HCT116 (cell line): ENCODE results near the gene CPNE5. TPM values are rescaled to one million over a fixed set of nuclear protein-coding genes. Genes with fewer than 3 reads are reported as not detected.
A peak's percentile ranks its signal among the peaks of the same experiment; 100 is the strongest.
"Not testable (repeated sequence)": the region's sequence is repeated elsewhere in the genome, so short reads cannot be mapped to it uniquely, and the experiment has no call there.

ENCODE experiments used
- ATAC-seq: fragments of 200-7000 bp; cut with Tn5 transposase; 2 replicates; pipeline ENCODE4 v1.9.1; 2020; ENCODE audit warnings: mild to moderate bottlenecking, moderate library complexity
- BruUV-seq: library from RNA; stranded (reverse); fragments of 400-500 nt; replicated peaks from 2 replicates; lab custom pipeline; 2021; lab: Mats Ljungman, UMichigan
- CTCF ChIA-PET: fragments of 300-600 bp; sonication (Branson Sonifier 250); formaldehyde crosslinking; loops from one replicate; lab custom pipeline; 2021; ENCODE audit warnings: antibody characterized with exemption; lab: Charles Lee
- POLR2A ChIA-PET: fragments of 300-600, 350-600 bp; sonication (Branson Sonifier 250); formaldehyde crosslinking; loops from one replicate; lab custom pipeline; 2021; ENCODE audit warnings: antibody characterized with exemption; lab: Charles Lee
- RAD21 ChIA-PET, 2 experiments: fragments of 300-600 bp; sonication (Branson Sonifier 250); formaldehyde crosslinking; loops; one replicate each; lab custom pipeline; 2023; ENCODE audit warnings: low total read pairs in 2 of 2; ENCODE audit not compliant: uncharacterized antibody in 2 of 2, unreplicated experiment in 2 of 2, low non-redundant PET in 1 of 2; lab: Charles Lee
- DNase-seq: peaks from one replicate; pipeline ENCODE4 v3.0.0-alpha.2; 2010; ENCODE audit warnings: low read depth, low spot score
- H2AFZ ChIP-seq: fragments of 200-600 bp; shearing (Covaris generic), sonication (generic); 2 replicates; pipeline ENCODE4 v1.6.1; 2017; ENCODE audit warnings: low read depth, mixed run types, mixed read lengths, antibody characterized with exemption, low read length; ENCODE audit not compliant: poor library complexity, severe bottlenecking
- H3K27ac ChIP-seq: 2 replicates; pipeline ENCODE4 v1.5.1; 2012; ENCODE audit warnings: low read depth, low read length
- H3K27me3 ChIP-seq: fragments of 200-600 bp; sonication (generic); 2 replicates; pipeline ENCODE4 v1.6.1; 2016; ENCODE audit warnings: mixed run types, low read length, mixed read lengths; ENCODE audit not compliant: insufficient read depth
- H3K36me3 ChIP-seq, 2 experiments: fragments of 200-500 bp in 1 of 2; fragments of 200-600 bp in 1 of 2; sonication (Bioruptor generic) in 1 of 2; sonication (generic) in 1 of 2; 2 replicates each; pipeline versions ENCODE4 v1.5.1 to v1.6.1; 2014 to 2016; ENCODE audit warnings: low read length in 2 of 2, inconsistent platforms in 1 of 2, mixed read lengths in 1 of 2, mixed run types in 1 of 2; ENCODE audit not compliant: insufficient read depth in 2 of 2, control insufficient read depth in 1 of 2
- H3K4me1 ChIP-seq, 2 experiments: fragments of 200-600 bp in 1 of 2; sonication (generic) in 1 of 2; 2 replicates each; pipeline versions ENCODE4 v1.5.1 to v1.6.1; 2012 to 2017; ENCODE audit warnings: low read length in 2 of 2, inconsistent platforms in 1 of 2, mild to moderate bottlenecking in 1 of 2, mixed read lengths in 1 of 2, mixed run types in 1 of 2, moderate library complexity in 1 of 2; ENCODE audit not compliant: insufficient read depth in 2 of 2, control insufficient read depth in 1 of 2
- H3K4me2 ChIP-seq: fragments of 200-600 bp; sonication (generic); 2 replicates; pipeline ENCODE4 v1.6.1; 2017; ENCODE audit warnings: mixed run types, low read length, mixed read lengths
- H3K4me3 ChIP-seq, 2 experiments: fragments of 200-600 bp in 1 of 2; sonication (generic) in 1 of 2; replicated peaks in 1 of 2; 2 replicates each; pipeline ENCODE4 v1.5.1; 2011 to 2016; ENCODE audit warnings: low read length in 2 of 2, control low read depth in 1 of 2, low read depth in 1 of 2, mild to moderate bottlenecking in 1 of 2, mixed read lengths in 1 of 2, mixed run types in 1 of 2
- H3K79me2 ChIP-seq: fragments of 200-600 bp; sonication (generic); 2 replicates; pipeline ENCODE4 v1.6.1; 2017; ENCODE audit warnings: mild to moderate bottlenecking, mixed run types, low read length, moderate library complexity, mixed read lengths; ENCODE audit not compliant: insufficient read depth
- H3K9ac ChIP-seq: fragments of 200-600 bp; sonication (generic); 2 replicates; pipeline ENCODE4 v1.6.1; 2016; ENCODE audit warnings: low read length, mixed read lengths
- H3K9me2 ChIP-seq: fragments of 200-600 bp; sonication (generic), shearing (Covaris generic); 2 replicates; pipeline ENCODE4 v1.6.1; 2017; ENCODE audit warnings: mixed run types, mild to moderate bottlenecking, moderate library complexity; ENCODE audit not compliant: insufficient read depth
- H3K9me3 ChIP-seq, 2 experiments: fragments of 200-500 bp in 1 of 2; fragments of 200-600 bp in 1 of 2; sonication (Bioruptor generic) in 1 of 2; sonication (generic) in 1 of 2; 2 replicates each; pipeline ENCODE4 v1.6.1; 2014 to 2017; ENCODE audit warnings: low read length in 2 of 2, mixed read lengths in 2 of 2, inconsistent platforms in 1 of 2, low read depth in 1 of 2, mild to moderate bottlenecking in 1 of 2, mixed run types in 1 of 2, moderate library complexity in 1 of 2; ENCODE audit not compliant: control insufficient read depth in 1 of 2, insufficient read depth in 1 of 2
- H4K20me1 ChIP-seq: fragments of 200-600 bp; sonication (generic), shearing (Covaris generic); 2 replicates; pipeline ENCODE4 v1.6.1; 2017; ENCODE audit warnings: mixed run types, mild to moderate bottlenecking, moderate library complexity; ENCODE audit not compliant: insufficient read depth
- ATF3 ChIP-seq: IDR thresholded peaks from 2 replicates; pipeline ENCODE4 v1.6.1; 2012
- RAD21 ChIP-seq: IDR thresholded peaks from 2 replicates; pipeline ENCODE4 v1.6.1; 2012; ENCODE audit warnings: low read depth, mild to moderate bottlenecking
- intact Hi-C: fragments of 100-400 bp; cut with micrococcal nuclease; formaldehyde crosslinking; loops from 2 replicates; pipeline ENCODE4 v1.10.0; 2022
- total RNA-seq: library from RNA; stranded (reverse); gene quantifications from one replicate; pipeline ENCODE4 v1.2.1, GENCODE V29; 2021; ENCODE audit not compliant: unreplicated experiment
- TF ChIP-seq, protein P1 (sequence below), 3 experiments: fragments of 200-600 bp in 1 of 3; sonication (generic) in 1 of 3; IDR thresholded peaks in 2 of 3; conservative IDR thresholded peaks in 1 of 3; 2 replicates each; pipeline ENCODE4 v1.5.1; 2012 to 2017; ENCODE audit warnings: low read depth in 2 of 3, low read length in 2 of 3, antibody characterized with exemption in 1 of 3, borderline replicate concordance in 1 of 3, control low read depth in 1 of 3, mild to moderate bottlenecking in 1 of 3, mixed read lengths in 1 of 3, mixed run types in 1 of 3, moderate library complexity in 1 of 3; ENCODE audit not compliant: insufficient read depth in 1 of 3

CPNE5 gene
- total RNA-seq, 1 experiment from 2014 or later = not detected

DNA sequence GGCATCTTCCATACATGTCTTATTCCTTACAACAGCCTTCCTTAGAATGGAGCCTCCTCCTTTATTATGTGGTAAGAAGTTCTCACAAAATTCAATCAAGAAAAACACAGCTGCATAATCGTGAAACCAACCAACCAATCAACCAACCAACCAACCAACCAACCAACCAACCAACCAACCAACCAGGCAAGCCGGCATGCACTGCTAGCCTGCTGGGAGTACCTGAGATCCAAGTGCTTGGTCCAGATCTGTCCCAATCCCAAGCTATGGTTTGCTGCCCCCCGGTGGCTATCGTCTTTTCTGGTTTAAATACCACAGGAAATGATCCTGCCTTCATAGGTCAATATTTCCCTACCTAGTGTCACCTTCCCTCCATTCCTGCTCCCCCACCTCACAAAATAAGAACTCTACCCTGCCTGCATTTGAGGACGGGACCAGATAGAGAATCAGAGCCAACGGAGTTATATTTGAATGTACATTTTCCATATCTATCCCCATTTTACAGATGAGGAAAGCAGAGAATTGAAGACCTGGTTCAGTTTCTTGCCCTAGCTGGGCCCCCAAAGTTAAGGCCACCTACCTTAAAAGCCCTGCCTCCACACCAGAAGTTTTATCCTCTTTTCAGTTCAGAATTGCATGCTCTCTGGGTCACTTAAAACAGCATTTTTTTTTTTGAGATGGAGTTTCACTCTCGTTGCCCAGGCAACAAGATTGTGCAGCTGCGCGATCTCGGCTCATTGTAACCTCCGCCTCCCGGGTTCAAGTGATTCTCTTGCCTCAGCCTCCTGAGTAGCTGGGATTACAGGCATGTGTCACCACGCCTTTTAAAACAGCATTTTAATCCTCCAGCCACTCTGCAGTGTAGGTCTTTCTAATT, 114.5 kb downstream of the CPNE5 start:
- H4K20me1 ChIP-seq = no peaks in the 10 kb centered on the region
- H3K9ac ChIP-seq = no peak overlapping the region
- ChIA-PET RAD21 (interaction anchor here (1.2 kb wide), 2 partner anchors 34 to 110 kb away, joined by 3 to 6 read pairs; no protein-coding TSS in a partner anchor), CTCF (interaction anchor here (0.7 to 2.6 kb wide), 10 partner anchors 10 to 423 kb away, joined by 3 to 36 read pairs (median 4); no protein-coding TSS in a partner anchor), POLR2A (interaction anchor here (0.8 to 1.4 kb wide), 4 partner anchors 13 to 110 kb away, joined by 3 to 5 read pairs (median 3); partner anchors contain the start of gene CDKN1A)
- no peaks in the 10 kb centered on the region for H3K79me2 ChIP-seq
- H3K4me3 ChIP-seq = no peak overlapping the region
- H3K27me3 ChIP-seq = no peaks in the 10 kb centered on the region
- ATAC-seq (peak; percentile 94), DNase-seq (peak; percentile 78)
- TF ChIP-seq RAD21 = peak; percentile 96
- TF ChIP-seq ATF3 = no peak
- TF ChIP-seq, protein P1, sequence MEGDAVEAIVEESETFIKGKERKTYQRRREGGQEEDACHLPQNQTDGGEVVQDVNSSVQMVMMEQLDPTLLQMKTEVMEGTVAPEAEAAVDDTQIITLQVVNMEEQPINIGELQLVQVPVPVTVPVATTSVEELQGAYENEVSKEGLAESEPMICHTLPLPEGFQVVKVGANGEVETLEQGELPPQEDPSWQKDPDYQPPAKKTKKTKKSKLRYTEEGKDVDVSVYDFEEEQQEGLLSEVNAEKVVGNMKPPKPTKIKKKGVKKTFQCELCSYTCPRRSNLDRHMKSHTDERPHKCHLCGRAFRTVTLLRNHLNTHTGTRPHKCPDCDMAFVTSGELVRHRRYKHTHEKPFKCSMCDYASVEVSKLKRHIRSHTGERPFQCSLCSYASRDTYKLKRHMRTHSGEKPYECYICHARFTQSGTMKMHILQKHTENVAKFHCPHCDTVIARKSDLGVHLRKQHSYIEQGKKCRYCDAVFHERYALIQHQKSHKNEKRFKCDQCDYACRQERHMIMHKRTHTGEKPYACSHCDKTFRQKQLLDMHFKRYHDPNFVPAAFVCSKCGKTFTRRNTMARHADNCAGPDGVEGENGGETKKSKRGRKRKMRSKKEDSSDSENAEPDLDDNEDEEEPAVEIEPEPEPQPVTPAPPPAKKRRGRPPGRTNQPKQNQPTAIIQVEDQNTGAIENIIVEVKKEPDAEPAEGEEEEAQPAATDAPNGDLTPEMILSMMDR (IDR thresholded peaks at IDR 0.05 in 2 of 3, conservative IDR thresholded peaks at IDR 0.05 in 1 of 3; ENCODE audit: borderline replicate concordance in 1 of 3, insufficient read depth in 1 of 3, low read depth in 2 of 3, low read length in 2 of 3) = peak; percentile 70 to 89 (median 74)
- H3K4me1 ChIP-seq = no peaks in the 10 kb centered on the region; a peak in 1 of 4 replicates
- H2AFZ ChIP-seq = peak overlapping the region; percentile 10
- H3K9me3 ChIP-seq = no peaks in the 10 kb centered on the region
- H3K36me3 ChIP-seq = no peaks in the 10 kb centered on the region
- no peak overlapping the region for H3K27ac ChIP-seq
- H3K9me2 ChIP-seq = no peaks in the 10 kb centered on the region
- no peak overlapping the region for H3K4me2 ChIP-seq
- no TSS peak for BruUV-seq
- intact Hi-C loops = loop anchor here (1.0 kb wide), 3 partner anchors 41 to 109 kb away; no protein-coding TSS in a partner anchor

DNA sequence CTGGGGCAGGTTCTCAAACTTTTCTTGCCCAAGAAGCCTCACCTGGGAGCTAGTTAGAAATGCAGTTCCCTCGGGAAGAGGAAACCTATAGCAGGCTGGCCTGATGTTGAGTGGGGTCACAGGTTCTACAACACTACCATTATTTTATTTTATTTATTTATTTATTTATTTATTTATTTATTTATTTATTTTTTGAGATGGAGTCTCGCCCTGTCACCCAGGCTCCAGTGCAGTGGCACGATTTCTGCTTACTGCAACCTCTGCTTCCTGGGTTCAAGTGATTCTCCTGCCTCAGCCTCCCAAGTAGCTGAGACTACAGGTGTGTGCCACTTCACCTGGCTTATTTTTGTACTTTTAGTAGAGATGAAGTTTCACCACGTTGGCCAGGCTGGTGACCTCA, 115.3 kb downstream of the CPNE5 start:
- H3K4me2 ChIP-seq, ATAC-seq, H3K27me3 ChIP-seq, H3K79me2 ChIP-seq, H3K4me1 ChIP-seq, BruUV-seq, H3K9me2 ChIP-seq, H3K36me3 ChIP-seq, DNase-seq, H3K27ac ChIP-seq, H4K20me1 ChIP-seq, H3K9ac ChIP-seq, H3K9me3 ChIP-seq, H3K4me3 ChIP-seq: not testable (repeated sequence)
- POLR2A ChIA-PET = interaction anchor here (1.1 to 1.4 kb wide), 3 partner anchors 12 to 109 kb away, joined by 3 to 5 read pairs (median 3); partner anchors contain the start of gene CDKN1A
- CTCF ChIA-PET = interaction anchor here (0.7 to 2.6 kb wide), 10 partner anchors 10 to 422 kb away, joined by 3 to 36 read pairs (median 4); no protein-coding TSS in a partner anchor
- intact Hi-C loops = loop anchor here (1.0 kb wide), 3 partner anchors 41 to 109 kb away; no protein-coding TSS in a partner anchor
- peak overlapping the region; percentile 10 for H2AFZ ChIP-seq
- RAD21 ChIA-PET = interaction anchor here (1.2 kb wide), 2 partner anchors 35 to 109 kb away, joined by 3 to 6 read pairs; no protein-coding TSS in a partner anchor
